Cardiac muscle cell (in vitro differentiated cells and primary cell): ENCODE results near the gene MKNK2. TPM values are rescaled to one million over a fixed set of nuclear protein-coding genes. Genes with fewer than 3 reads are reported as not detected.
"Not testable (repeated sequence)": the region's sequence is repeated elsewhere in the genome, so short reads cannot be mapped to it uniquely, and the experiment has no call there.

Experiments used
- DNase-seq, 2 donors: peaks; one replicate each; pipeline versions ENCODE4 v3.0.0 to v3.0.0-alpha.2; 2010 to 2017; ENCODE audit warnings: low read depth in 1 of 2, low spot score in 1 of 2
- H3K27ac ChIP-seq: fragments of 200-600 bp; sonication (generic); 2 replicates; pipeline ENCODE4 v1.5.1; 2016
- H3K27me3 ChIP-seq: fragments of 200-600 bp; sonication (generic); 2 replicates; pipeline ENCODE4 v1.6.0; 2016; ENCODE audit warnings: control low read depth
- H3K36me3 ChIP-seq: fragments of 200-600 bp; sonication (generic); 2 replicates; pipeline ENCODE4 v1.5.1; 2016; ENCODE audit warnings: control low read depth
- H3K4me1 ChIP-seq: fragments of 200-600 bp; sonication (generic); 2 replicates; pipeline ENCODE4 v1.8.1; 2017; ENCODE audit warnings: low read depth, mild to moderate bottlenecking, mixed run types
- H3K4me3 ChIP-seq: fragments of 200-600 bp; sonication (generic); 2 replicates; pipeline ENCODE4 v1.5.1; 2016; ENCODE audit warnings: mild to moderate bottlenecking
- H3K9me3 ChIP-seq: fragments of 200-600 bp; sonication (generic); 2 replicates; pipeline ENCODE4 v1.5.1; 2017; ENCODE audit warnings: low read depth, mild to moderate bottlenecking, control low read depth
- polyA plus RNA-seq: library from polyadenylated mRNA; unstranded; fragments of >200 nt; fragmentation: Nextera tagmentation; extraction: Ambion mirVana; gene quantifications from 2 replicates; pipeline ENCODE4 v1.2.1, GENCODE V29; 2016
- total RNA-seq: library from RNA; depleted of rRNA; stranded (reverse); fragments of >200 nt; gene quantifications from 2 replicates; pipeline ENCODE4 v1.2.3, GENCODE V29; 2016
- TF ChIP-seq, protein P1 (sequence below): IDR thresholded peaks from 2 replicates; pipeline ENCODE4 v1.5.1; 2012; ENCODE audit warnings: low read depth, mild to moderate bottlenecking, low read length

Gene MKNK2
- total and polyA plus RNA-seq, 2 experiments from 2014 or later = 72.8 to 76.6 TPM

- Histone ChIP-seq H3K27ac (no peak overlapping the region), H3K4me3 (no peak overlapping the region), H3K36me3 (no peaks in the 10 kb centered on the region), H3K4me1 (peaks cover 22% of the 10 kb centered on the region), H3K27me3 (no peaks in the 10 kb centered on the region), H3K9me3 (no peaks in the 10 kb centered on the region)
- TF ChIP-seq, protein P1, sequence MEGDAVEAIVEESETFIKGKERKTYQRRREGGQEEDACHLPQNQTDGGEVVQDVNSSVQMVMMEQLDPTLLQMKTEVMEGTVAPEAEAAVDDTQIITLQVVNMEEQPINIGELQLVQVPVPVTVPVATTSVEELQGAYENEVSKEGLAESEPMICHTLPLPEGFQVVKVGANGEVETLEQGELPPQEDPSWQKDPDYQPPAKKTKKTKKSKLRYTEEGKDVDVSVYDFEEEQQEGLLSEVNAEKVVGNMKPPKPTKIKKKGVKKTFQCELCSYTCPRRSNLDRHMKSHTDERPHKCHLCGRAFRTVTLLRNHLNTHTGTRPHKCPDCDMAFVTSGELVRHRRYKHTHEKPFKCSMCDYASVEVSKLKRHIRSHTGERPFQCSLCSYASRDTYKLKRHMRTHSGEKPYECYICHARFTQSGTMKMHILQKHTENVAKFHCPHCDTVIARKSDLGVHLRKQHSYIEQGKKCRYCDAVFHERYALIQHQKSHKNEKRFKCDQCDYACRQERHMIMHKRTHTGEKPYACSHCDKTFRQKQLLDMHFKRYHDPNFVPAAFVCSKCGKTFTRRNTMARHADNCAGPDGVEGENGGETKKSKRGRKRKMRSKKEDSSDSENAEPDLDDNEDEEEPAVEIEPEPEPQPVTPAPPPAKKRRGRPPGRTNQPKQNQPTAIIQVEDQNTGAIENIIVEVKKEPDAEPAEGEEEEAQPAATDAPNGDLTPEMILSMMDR = no peak
- no peak for DNase-seq
Measured at GRCh38 chr19:2037651-2038255, 13.3 kb downstream of the MKNK2 start.

- no peaks in the 10 kb centered on the region for H3K27me3 ChIP-seq
- TF ChIP-seq, protein P1 = no peak
- H3K27ac ChIP-seq = no peak overlapping the region
- H3K4me1 ChIP-seq = peaks cover 16% of the 10 kb centered on the region
- H3K4me3 ChIP-seq = no peak overlapping the region
- no peaks in the 10 kb centered on the region for H3K36me3 ChIP-seq
- no peak for DNase-seq
- no peaks in the 10 kb centered on the region for H3K9me3 ChIP-seq
Measured at GRCh38 chr19:2036424-2036823, 14.6 kb downstream of the MKNK2 start.

DNA sequence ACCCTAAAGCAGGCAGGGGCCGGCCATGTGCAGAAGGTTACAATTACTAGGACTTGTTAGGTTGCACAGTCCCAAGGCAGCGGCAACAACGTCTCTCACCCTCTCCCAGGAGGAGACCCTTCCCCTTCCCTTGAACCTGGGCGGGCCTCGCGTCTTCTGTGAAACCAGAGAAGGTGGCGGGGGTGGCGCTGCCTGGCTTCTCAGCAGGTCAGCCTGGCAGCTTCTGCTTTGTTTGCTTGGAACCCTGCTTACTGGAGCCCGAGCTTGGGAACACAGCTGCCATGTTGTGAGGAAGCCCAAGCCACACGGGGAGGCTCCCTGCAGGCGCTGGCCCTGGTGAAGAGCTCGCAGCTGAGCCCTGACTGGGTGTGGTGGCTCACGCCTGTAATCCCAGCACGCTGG lies 15.5 kb downstream of the MKNK2 start:
- H3K36me3 ChIP-seq = no peaks in the 10 kb centered on the region
- DNase-seq = no peak
- TF ChIP-seq, protein P1 = no peak
- H3K4me3 ChIP-seq = no peak overlapping the region
- peaks cover 7% of the 10 kb centered on the region for H3K4me1 ChIP-seq
- no peak overlapping the region for H3K27ac ChIP-seq
- H3K9me3 ChIP-seq = no peaks in the 10 kb centered on the region
- H3K27me3 ChIP-seq = no peaks in the 10 kb centered on the region

- H3K9me3 ChIP-seq = no peaks in the 10 kb centered on the region
- TF ChIP-seq, protein P1 = no peak
- no peak overlapping the region for H3K27ac ChIP-seq
- DNase-seq = peak; percentile 43 to 67
- H3K36me3 ChIP-seq = no peaks in the 10 kb centered on the region
- peaks cover 3% of the 10 kb centered on the region for H3K4me1 ChIP-seq
- no peak overlapping the region for H3K4me3 ChIP-seq
- no peaks in the 10 kb centered on the region for H3K27me3 ChIP-seq
Measured at GRCh38 chr19:2034729-2035589, 16.1 kb downstream of the MKNK2 start.

- H3K36me3 ChIP-seq, H3K27ac ChIP-seq, H3K9me3 ChIP-seq, H3K4me3 ChIP-seq, H3K4me1 ChIP-seq, DNase-seq, H3K27me3 ChIP-seq: not testable (repeated sequence)
Measured at GRCh38 chr19:2034253-2034652, 16.8 kb downstream of the MKNK2 start.

- Histone ChIP-seq H3K27ac (no peak overlapping the region), H3K27me3 (no peaks in the 10 kb centered on the region), H3K36me3 (no peaks in the 10 kb centered on the region), H3K9me3 (no peaks in the 10 kb centered on the region), H3K4me3 (no peak overlapping the region), H3K4me1 (peaks cover 3% of the 10 kb centered on the region)
- no peak for DNase-seq
- TF ChIP-seq, protein P1 = no peak
Measured at GRCh38 chr19:2033825-2034159, 17.3 kb downstream of the MKNK2 start.
